Retinal pigment epithelial cell (primary cell): ENCODE results near the gene FSTL1.

ENCODE experiments used
- DNase-seq: peaks from one replicate; pipeline ENCODE4 v3.0.0-alpha.2; 2010; ENCODE audit warnings: low read depth
- H3K4me3 ChIP-seq: 2 replicates; pipeline ENCODE4 v1.5.1; 2011; ENCODE audit warnings: mild to moderate bottlenecking, low read length, control low read depth, moderate library complexity
- CTCF ChIP-seq: conservative IDR thresholded peaks from 2 replicates; pipeline ENCODE4 v1.5.1; 2011; ENCODE audit warnings: low read depth, low read length, control low read depth, inconsistent platforms

Gene FSTL1

GRCh38 chr3:120350401-120350941 lies 100.3 kb downstream of the FSTL1 start:
- H3K4me3 ChIP-seq, result peak overlapping the region; percentile 79
- DNase-seq, result peak; percentile 56
- TF ChIP-seq CTCF, result no peak

- DNase-seq, result no peak
- peak overlapping the region; percentile 79 for H3K4me3 ChIP-seq
- no peak for TF ChIP-seq CTCF
Observed at GRCh38 chr3:120349855-120350125, 101.0 kb downstream of the FSTL1 start.

GRCh38 chr3:120348991-120349854 lies 101.6 kb downstream of the FSTL1 start, which contains the start of gene LRRC58:
LRRC58 (minus strand) TSS chr3:120349354; CDS start chr3:120349243, 111 bp downstream.
- peak; percentile 66 for DNase-seq
- peak; percentile 18 for TF ChIP-seq CTCF
- H3K4me3 ChIP-seq, result peak within 1 kb of the TSS; percentile 79

GRCh38 chr3:120348065-120348990 lies 102.5 kb downstream of the FSTL1 start:
- peak overlapping the region; percentile 79 for H3K4me3 ChIP-seq
- no peak for TF ChIP-seq CTCF
- no peak for DNase-seq

GRCh38 chr3:120344349-120344748 lies 106.4 kb downstream of the FSTL1 start:
- no peak for DNase-seq

More at GRCh38 chr3:120344349-120344748, 106.4 kb downstream of the FSTL1 start:
- H3K4me3 ChIP-seq, result no peak overlapping the region
- no peak for TF ChIP-seq CTCF
